CD4-positive, alpha-beta T cell treated with Interleukin-6 for 4 hours (primary cell): ENCODE measurements around the gene ADPRH.

Experiments used
- DNase-seq: peaks from one replicate; pipeline ENCODE4 v3.0.0-alpha.2; 2020; ENCODE audit warnings: mixed read lengths

ADPRH gene

DNA sequence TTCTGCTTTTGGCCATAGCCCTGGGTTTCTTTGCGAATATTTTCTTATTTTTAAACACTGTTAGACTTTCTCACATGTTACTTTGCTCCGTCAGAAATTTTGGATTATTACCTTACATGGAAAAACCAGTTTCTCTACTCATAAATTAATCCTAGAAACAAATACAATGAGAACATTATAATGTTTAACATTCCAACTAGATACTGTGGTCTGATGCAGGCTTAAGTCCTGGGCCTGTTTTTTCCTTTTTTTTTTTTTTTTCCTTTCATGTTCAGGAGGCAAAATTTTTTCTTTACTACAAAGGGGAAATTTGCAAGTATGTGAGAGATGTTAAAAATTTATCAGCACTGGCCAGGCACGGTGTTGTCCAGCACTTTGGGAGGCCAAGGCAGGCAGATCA is 52.2 kb downstream of the ADPRH start:
- no peak for DNase-seq

- DNase-seq, result no peak
Measured at GRCh38 chr3:119632216-119632615, 52.9 kb downstream of the ADPRH start.

- DNase-seq, result no peak
Measured at GRCh38 chr3:119632829-119633228, 53.5 kb downstream of the ADPRH start.

DNA sequence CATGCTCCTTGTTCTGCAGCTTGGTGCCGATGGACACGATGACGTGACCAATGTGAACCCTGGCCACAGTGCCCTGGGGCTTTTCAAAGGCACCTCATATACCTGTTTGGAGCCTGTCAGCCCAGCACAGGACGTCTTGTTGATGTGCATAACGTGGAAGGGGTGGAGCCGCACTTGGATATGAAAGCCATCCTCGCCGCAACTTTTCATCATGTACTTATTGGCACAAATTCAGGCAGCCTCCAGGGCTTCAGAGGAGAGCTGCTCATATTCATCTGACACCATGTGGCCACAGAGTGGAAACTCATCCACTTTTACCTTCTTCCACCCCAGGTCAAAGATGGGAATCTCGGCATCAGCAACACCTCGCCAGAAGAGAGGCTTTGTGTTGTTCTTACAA is 56.4 kb downstream of the ADPRH start:
- DNase-seq, result no peak

GRCh38 chr3:119636249-119636648 is 57.0 kb downstream of the ADPRH start:
- DNase-seq, result no peak

DNA sequence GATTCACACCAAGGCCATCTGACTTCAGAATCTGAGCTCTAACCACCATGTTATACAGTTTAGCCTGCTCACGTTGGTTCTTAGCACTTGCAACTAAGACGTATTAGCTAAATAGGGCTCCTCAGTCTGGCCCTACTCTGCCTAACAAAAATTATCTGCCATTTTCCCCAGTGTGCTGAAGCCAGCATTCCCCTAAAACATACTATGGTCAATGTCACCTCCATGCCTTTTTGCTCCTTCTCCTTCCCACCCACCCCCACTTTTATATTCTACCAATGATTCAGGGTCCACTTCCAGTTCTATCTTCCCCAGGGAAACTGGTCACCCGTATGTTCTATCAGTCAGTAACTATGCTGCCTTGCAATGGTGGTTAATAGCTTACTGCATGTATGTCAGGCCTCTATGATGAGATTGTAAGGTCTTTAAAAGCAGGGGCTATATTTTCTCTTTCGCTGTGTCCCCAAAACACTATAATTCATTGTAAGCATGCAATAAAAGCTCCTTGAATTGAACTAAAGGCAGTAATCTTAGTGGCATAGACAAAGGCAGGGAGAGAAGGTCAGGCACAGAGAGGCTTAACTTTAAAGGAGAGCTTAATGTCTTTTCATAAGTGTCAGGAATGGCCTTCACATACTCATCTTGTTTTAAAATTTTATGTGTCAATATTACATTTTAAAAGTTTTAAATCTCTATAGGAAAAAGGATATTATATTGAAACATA is 57.8 kb downstream of the ADPRH start:
- no peak for DNase-seq

DNA sequence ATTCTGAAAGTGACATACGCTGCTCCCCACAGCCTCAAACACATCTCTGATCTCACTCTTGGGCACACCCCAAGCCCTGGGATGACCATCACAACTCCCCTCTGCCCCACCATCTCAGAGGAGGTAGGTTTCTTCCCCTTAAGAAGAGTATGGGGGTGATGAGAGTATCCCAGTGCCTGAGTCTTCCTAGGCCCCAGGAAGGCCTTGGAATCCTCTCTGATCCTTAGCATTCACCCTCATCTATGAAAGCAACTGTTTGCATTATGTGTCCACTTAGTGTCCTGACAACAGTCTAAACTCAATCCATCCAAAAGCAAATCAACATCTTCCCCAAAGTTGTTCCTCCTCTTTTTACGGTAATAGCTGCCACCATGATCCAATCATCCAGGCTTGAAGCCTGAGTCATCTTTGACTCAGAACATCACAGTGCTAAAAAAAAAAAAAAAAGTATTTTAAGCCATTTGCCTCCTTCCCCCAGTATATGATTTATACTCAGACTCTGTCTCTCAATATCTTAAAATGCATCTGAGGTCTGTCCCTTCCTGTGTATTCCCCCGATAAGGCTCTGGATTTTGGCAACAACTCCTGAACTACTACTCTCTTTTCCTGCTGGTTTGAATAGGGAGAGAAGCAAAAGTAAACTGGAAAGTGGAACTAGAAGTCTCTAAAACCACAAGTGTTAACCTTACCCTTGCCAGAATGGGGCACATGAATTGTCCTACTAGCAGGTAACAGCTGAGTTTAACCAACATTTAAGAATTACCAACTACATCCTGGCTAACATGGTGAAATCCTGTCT is 58.6 kb downstream of the ADPRH start:
- no peak for DNase-seq
